Left ventricle myocardium superior (tissue), 1 donor: ENCODE measurements around the gene CFAP141. TPM values are rescaled to one million over a fixed set of nuclear protein-coding genes. Genes with fewer than 3 reads are reported as not detected.
A peak's percentile ranks its signal among the peaks of the same experiment; 100 is the strongest.
"Not testable (repeated sequence)": the region's sequence is repeated elsewhere in the genome, so short reads cannot be mapped to it uniquely, and the experiment has no call there.

Experiments
- ATAC-seq: fragments of 200-7000 bp; cut with Tn5 transposase; one replicate; pipeline ENCODE4 v1.9.1; 2020; ENCODE audit warnings: mild to moderate bottlenecking, moderate library complexity
- DNase-seq: peaks from one replicate; pipeline ENCODE4 v3.0.0-alpha.2; 2020
- intact Hi-C: fragments of 100-400 bp; cut with micrococcal nuclease; formaldehyde crosslinking; loops from one replicate; pipeline ENCODE4 v1.11.0; 2022
- total RNA-seq: library from RNA; stranded (reverse); fragmentation: NEBNext Ultra II Directional; extraction: Animal tissue kit (Norgen Biotek cat#: 25700); gene quantifications from one replicate; pipeline ENCODE4 v1.2.1, GENCODE V29; 2021
- donor health status: DM: no; HTN: yes; CAD: no; lungs with severe emphysema.

CFAP141 gene
- total RNA-seq, 1 donor from 2014 or later, result not detected

DNA sequence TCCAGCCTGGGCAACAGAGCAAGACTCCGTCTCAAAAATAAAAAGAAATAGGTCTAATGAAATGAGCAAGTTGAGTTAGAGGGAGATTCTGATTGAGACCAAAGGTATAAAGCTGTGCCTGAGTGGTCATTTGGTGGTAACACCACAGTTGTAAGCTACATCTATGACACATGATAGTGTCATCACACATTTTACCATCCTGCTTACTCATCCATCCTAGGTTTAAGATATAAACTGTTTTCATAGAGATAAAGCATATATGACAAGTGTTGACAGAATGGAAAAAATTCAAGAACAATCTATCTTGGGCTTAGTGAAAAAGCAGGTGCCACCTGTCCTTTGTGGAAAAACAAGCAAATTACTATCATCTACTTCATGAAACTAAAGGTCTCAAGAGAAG is 7.1 kb upstream of the CFAP141 start:
- no peak for DNase-seq
- intact Hi-C loops, result no loop called here
- no peak for ATAC-seq

DNA sequence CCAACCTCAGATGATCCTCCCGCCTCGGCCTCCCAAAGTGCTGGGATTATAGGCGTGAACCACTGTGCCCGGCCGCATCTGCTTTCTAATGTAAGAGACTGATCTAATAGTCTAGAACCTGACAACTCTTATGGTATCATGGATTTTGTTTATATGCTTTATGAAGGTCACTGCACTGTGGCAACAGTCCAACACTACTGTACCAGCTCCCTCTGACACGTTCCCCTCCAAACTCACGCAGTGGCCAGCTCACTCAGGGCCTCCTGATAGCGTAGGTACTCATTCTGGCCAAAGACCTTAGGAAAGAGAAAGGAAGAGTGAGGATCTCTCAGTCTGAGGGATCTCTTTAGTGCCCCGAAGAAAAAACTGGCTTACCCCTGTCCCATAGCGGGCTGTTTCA is 6.0 kb upstream of the CFAP141 start:
- ATAC-seq (peak; percentile 90), DNase-seq (peak; percentile 61)
- intact Hi-C loops, result no loop called here

DNA sequence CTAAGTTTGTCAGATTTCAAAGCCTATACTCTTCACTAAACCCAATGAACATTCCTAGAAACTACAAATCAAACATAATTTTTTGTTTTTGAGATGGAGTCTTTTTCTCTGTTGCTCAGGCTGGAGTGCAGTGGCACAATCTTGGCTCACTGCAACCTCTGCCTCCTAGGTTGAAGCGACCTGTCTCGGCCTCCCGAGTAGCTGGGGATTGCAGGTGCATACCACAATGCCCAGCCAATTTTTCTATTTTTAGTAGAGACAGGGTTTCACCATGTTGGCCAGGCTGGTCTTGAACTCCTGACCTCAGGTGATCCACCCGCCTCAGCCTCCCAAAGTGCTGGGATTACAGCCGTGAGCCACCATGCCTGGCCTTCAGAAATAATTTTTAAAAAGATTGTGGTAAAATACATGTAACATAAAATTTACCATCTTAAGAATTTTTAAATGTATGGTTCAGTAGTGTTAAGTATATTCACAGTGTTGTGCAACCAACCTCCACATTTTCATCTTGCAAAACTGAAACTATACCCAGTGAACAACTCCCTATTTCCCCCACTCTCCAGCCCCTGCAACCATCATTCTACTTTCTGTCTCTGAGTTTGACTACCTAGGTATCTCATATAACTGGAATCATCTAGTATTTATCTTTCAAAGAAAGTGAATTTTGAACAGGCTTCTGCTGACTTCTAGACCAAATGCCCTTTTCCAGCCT is 2.7 kb upstream of the CFAP141 start:
- ATAC-seq (no peak), DNase-seq (no peak)
- intact Hi-C loops, result no loop called here

DNA sequence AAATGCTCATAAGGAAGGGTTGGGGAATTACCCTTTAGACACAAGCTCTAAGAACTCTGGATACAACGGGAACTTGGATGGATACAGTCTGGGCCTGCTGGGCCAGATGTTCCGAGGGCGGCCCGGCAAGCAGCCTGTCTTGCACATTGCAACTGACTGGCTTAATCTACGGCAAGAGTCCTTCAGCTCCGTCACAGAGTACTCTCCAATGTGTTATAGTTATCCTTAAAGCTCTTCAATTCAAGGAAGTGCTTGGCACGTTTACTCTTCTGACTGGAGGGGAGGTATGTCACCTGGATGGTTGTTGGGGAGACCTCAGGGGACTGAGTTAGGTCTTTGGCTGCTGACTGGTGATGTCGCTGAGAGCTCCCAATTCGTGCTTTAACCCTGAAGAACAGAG is 1.1 kb upstream of the CFAP141 start:
- intact Hi-C loops, result no loop called here
- ATAC-seq (no peak), DNase-seq (no peak)

DNA sequence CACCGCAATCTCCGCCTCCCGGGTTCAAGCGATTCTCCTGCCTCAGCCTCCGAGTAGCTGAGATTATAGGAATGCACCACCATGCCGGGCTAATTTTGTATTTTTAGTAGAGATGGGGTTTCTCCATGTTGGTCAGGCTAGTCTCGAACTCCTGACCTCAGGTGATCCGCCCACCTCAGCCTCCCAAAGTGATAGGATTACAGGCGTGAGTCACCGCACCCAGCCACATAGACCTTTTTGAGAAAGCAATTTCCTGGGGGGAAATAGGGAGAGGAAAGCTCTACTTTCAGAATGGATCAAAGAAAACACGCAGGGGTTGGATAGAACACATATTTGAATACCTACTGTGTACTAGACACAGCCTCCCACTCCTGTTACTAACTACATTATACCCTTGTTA is 355 bp downstream of the CFAP141 start:
- DNase-seq, intact Hi-C loops, ATAC-seq: not testable (repeated sequence)

DNA sequence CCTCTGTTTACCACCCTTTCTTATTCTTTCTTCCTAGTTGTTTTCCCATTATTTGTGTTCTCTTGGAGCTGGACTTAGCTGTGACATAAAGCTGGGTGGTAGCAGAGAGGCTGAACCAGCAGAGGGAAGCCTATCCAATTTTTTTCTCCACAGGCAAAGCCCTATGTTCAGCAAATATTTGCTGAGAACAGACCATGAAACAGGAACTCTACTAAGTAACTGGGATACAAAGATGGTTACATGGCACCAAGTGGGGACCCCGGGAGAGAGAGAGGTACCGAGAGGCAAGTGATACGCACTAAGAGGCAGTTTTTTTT is 6.6 kb downstream of the CFAP141 start:
- ATAC-seq, result peak; percentile 29
- intact Hi-C loops, result no loop called here

DNA sequence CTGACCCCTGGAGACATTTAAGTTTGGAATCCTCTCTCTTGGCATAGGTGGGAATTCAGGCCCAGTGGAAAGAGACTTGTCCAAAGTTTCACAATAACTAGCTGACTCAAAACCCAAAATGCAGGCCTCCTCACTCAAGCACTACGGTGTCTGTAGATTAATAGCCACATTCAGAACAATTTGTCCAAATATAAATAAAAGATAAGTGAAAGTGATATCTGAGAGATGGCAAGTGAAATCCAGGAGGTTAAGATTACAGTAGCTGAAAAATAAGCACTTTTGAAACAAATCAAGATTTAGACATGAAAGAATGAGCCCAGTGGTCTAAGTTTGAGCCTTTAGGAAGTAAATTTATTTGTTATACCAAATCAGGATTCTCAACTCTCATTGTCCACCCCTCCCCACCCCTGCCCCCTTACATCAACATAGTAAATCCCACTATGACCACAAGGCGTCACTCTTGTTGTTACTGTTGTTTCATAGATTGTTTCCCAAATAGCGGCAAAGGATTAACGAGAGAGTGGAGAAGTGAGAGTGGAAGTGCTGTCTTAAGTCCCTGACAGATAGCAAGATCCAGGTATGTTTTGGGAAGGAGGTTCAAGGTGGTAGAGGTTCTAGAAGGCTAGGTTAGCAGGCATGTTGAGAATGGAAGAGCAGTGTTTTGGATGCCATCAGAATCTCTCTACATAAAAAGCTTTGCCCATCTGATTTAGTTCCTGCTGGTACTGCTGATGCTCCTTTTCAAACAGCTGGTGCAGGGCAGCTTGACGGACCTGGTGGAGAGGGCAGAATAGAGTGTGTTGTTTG is 7.2 kb downstream of the CFAP141 start:
- DNase-seq (no peak), ATAC-seq (peak; percentile 78)
- intact Hi-C loops, result no loop called here

More for the DNA sequence above, 6.6 kb downstream of the CFAP141 start:
- no peak for DNase-seq

DNA sequence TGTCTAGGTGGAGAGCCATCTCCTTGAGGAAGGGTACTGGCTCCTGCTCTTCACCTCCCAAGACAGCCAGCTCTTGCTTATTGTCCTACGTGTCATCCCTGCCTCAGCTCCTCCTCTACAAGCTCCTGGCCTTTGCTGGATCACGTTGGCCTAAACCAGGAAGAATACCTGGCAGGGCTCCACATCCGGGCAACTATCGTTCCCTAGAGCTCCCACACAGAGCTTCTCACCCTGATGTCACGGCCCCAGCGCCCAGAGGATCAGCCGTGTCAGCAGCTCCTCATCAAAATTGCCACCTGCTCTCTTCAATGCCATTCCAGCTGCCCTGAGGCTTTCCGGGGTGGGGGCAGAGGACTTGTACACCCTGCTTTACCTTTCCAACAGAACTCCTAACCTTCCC is 12.3 kb downstream of the CFAP141 start:
- ATAC-seq (peak; percentile 24), DNase-seq (no peak)
- intact Hi-C loops, result no loop called here

DNA sequence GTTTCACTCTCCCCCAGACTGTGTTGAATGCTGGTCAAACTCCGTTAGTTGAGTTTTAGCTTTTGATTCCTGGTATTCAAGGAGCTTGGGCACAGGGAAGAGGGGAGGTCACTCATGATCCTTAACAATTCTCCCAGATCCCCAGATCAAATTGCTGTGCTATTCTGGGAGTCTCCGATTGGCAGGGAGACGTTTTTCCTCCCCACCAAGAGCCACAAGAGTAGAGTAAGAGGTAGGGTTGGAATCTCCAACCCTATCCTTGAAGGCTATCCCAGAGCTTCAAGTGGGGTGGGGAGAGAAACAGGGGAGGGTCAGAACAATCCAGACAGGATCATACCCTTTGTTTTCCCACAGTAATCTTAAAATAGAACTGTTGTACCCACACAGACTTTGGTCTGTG is 13.7 kb downstream of the CFAP141 start:
- ATAC-seq, result no peak
- no peak for DNase-seq
- intact Hi-C loops, result no loop called here

DNA sequence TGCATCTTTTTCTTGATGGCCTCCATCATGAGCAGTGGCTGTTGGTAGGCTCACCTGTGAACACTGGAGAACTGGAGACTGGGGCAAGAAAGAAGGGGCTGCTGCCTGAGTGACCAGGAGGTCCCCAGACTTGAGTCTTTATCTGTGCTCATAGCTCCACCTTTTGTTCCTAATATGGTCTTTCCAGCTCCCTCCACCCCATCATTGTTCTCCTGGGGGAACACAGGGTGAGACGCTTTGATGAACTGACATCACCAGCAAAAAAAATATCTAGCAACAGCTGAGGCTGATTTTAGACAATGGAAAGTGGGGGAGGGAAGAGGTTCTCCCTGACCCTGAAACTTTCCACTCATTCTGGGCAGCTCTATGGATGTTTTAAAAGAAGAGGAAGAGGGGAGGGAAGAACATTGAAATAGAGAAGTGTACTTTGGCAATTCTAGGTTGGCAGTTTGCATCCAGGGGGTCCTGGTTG is 14.1 kb downstream of the CFAP141 start, which contains the start of gene TPM3:
TPM3 (minus strand) TSS at position 111 of the 472 bp plus-strand sequence; CDS start at position 29, 82 bp downstream.
- ATAC-seq (peak; percentile 43), DNase-seq (no peak)
- intact Hi-C loops, result no loop called here

DNA sequence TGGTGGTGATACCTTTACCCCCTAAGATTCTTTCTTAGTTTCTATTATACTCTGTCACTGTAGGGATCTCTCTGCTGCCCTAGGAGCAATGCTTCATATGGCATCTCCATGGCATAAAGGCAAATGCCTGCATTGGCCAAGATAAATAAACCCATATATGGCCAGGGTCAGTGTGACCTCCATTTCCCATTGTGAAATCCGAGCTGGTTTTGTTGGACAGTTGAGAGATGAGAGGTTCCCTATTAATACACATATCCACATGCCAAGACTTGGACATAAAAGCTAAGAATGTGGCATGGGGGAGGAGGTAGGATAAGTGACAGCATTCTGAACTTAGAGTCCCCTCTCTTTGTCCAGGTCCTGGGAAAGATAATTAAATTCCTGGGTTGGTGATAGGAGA is 15.6 kb downstream of the CFAP141 start:
- ATAC-seq (peak; percentile 50), DNase-seq (no peak)
- intact Hi-C loops, result no loop called here

DNA sequence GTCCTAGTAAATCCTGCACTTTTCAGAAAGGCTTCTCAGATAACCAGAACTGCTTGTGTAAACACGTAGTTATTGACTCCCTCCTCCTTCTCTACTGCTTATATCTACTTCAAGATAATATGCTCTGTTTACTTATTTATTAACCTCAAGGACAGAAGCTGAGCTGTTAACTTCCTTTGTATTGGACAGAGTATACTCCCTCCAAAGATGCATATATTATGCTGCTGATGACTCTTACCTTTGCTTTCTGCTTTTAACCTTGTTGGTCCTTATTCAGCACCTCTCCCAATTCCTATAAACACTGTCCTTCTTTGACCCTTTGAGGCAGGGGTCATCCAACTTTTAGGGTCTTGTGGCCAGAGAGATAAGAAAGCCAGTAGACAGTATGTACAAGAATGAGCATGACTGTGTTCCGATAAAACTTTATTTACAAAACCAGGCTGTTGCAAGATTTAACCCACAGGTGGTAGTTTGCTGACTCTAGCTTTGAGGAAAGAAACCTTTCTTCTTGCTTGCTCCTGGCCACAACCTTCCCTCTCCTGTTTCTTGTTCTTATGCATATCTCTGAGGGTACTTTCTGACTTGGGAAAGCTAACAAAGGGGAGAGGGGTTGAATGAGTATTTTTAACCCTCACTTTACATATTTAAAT is 19.2 kb downstream of the CFAP141 start:
- ATAC-seq (no peak), DNase-seq (no peak)
- intact Hi-C loops, result loop anchor here (10.0 kb wide), 1 partner anchor 192 kb away; the partner anchor contains the start of gene RPS27

DNA sequence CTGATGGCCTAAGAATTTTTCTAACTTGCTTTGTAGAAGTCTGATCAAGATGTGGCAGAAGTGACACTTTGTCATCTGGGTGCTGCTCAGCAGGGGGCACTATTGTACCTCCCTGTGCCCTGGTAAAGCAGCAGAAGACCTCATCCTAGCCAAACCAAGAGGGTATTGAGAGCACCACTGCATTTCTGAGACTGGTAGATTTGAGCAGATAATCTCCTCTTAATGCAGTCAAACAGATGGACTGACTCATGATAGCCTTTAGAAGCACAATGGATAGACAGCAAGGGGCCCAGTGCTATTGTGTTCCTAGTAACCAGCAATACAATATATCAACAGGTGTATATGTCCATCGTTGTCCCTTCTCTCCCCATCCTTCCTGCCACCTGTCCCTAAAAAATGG is 20.0 kb downstream of the CFAP141 start:
- no peak for ATAC-seq
- peak; percentile 49 for DNase-seq
- intact Hi-C loops, result loop anchor here (10.0 kb wide), 1 partner anchor 191 kb away; the partner anchor contains the start of gene RPS27

DNA sequence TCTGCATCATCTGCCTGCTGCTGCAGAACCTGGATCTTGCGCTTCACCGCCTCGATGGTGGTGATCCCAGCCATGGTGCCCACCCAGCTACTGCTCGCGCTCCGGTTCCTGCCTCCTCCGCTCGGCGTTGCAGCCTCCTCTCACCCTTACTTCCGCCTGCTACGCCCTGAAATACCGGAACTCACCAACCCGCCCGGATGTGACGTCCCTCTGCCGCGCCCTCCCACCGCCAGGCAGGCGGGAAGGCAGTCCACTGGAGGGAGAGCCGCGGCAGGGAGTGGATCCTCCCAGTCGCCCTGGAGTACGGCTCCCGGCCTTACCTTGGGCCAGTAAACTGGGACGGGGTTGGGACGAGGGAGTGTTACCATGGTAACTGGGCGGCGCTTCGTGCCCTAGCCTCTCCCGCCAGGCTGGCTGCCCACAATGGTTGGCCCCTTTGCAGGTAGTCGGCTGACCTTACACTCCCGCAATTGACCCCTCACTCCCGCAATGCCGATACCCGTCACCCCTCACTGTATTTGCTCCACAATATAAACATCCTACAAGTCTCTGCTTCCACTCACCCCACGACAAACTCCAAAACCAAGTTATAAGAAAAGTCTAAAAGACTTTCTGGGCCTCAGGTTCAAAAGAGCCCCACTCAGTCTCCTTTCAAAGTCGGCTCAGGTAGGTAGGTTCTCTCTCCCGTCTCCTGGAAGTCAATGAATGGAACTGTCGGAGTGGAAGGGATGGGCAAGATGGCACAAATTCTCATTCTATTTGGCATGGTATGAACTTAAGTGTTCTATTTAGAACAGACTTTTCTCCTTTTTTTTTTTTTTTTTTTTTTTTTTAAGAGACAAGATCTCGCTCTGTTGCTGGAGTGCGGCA is 22.9 kb downstream of the CFAP141 start:
- intact Hi-C loops, result loop anchor here (10.0 kb wide), 1 partner anchor 188 kb away; the partner anchor contains the start of gene RPS27
- peak; percentile 97 for ATAC-seq
- DNase-seq, result peak; percentile 96

DNA sequence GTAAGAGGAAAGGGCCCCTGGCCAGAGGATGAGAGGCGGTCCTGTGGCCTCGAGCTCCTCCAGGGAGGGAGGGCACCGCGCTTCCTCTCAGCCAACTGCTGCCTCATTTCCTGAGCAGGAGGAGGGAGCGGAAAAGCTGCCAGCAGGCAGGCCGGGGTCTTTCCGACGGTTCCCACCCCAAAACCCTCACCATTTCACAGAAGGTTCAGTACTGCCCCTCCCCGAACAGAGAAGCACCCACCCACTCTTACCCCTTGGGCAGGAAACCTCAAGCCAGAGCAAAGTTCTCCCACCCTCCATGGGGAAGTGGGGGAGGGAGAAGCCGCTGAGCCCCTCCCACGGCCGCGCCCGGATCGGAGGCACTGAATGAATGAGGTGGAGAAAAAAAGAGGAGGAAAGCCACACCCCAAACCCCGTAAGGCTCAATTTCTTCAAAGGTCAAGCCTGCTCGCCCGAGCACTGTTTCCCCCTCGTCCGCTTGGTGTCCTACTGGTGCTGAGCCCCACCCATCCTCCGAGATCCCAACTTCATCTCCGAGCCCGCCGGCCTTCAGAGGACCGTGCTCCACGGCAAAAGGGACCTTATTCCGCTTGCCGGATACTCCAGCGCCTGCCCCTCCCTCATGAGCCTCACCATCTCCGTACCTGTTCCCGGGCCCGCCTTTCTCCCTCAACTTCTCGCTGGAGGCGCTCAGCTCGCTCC is 23.6 kb downstream of the CFAP141 start:
- intact Hi-C loops, result loop anchor here (10.0 kb wide), 1 partner anchor 188 kb away; the partner anchor contains the start of gene RPS27
- peak; percentile 78 for DNase-seq
- ATAC-seq, result peak; percentile 66

DNA sequence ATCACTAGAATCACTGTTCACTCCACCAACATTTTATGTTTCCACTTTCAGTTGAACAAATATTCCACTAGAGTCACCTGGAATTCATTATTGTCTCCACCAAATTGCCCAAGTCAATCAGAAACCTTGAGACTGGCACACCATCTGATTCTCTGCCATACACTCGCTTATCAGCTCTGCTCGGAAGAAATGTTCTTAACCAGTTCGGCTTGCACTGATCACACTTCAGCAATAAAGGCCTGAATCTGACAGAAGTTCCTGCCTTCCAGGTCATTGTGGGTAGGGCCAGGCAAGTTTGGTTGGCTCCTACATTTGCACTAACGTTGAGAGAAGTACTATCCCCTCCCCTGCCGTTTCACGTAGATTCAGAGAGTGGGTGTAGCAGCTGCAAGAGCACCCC is 24.2 kb downstream of the CFAP141 start:
- intact Hi-C loops, result loop anchor here (10.0 kb wide), 1 partner anchor 187 kb away; the partner anchor contains the start of gene RPS27
- no peak for DNase-seq
- no peak for ATAC-seq

DNA sequence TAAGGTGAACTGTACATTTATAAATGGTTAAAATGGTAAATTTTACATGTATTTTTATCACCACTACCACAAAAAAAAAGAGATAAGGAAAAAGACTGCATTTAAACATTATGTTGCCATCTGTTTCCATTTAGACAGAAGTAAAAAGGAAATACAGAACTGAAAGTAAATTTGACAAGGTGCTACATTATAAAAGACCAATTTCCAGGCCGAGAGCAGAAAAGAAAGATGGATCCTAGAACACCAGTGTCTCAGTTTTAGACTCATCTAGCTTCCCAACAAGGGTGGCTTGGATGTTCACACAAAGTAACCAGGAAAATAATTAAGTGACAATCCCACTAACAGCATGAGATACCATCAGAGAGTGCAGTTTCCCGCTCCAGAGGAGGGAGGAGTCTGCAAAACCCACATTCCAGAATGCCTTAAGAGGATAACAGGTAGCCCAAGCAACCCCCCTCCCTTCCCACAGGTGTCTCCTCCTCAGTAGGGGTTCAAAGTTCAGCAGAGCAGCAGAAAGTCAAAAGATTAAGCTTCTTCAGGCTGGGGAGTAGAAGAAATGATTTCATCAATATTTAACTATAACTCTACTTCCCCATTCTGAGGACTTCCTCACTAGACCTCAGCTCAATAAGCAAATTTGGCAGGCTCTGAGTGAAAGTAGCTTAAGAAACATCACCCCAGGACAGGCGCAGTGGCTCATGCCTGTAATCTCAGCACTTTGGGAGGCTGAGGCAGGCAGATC is 26.0 kb downstream of the CFAP141 start:
- intact Hi-C loops, result loop anchor here (10.0 kb wide), 1 partner anchor 185 kb away; the partner anchor contains the start of gene RPS27
- peak; percentile 39 for DNase-seq
- ATAC-seq, result no peak
